ENCODE measurements around the gene CD2BP2. TPM values are rescaled to one million over a fixed set of nuclear protein-coding genes. Genes with fewer than 3 reads are reported as not detected.

CD2BP2 gene
- total and polyA plus RNA-seq, 2 of the 13 experiments (the other 11 are each of a cell fraction or from before 2014, with no cell fraction given), result 24.9 to 54.6 TPM

GRCh38 chr16:30354423-30355143 is 525 bp downstream of the CD2BP2 start (continued):
- TF ChIP-seq NCOA2 (CRISPR knock-in tag; IDR thresholded peaks at IDR 0.05), result no peak
- TF ChIP-seq ZNF451 (CRISPR knock-in tag; IDR thresholded peaks at IDR 0.05), result 0 out of 2 replicates have a peak, but pooled peaks have one; percentile 70
- TF ChIP-seq RNF219 (CRISPR knock-in tag; IDR thresholded peaks at IDR 0.05), result no peak
- no peak for TF ChIP-seq RBM22 (optimal IDR thresholded peaks at IDR 0.05; ENCODE audit: low read length)
- TF ChIP-seq ZSCAN21 (CRISPR knock-in tag; IDR thresholded peaks at IDR 0.05; ENCODE audit: borderline replicate concordance), result peak; percentile 36; the same call in 1 of the 2 replicates
- TF ChIP-seq USF2 (IDR thresholded peaks at IDR 0.05; ENCODE audit: low read depth, low read length), result peak; percentile 64; the same call in 1 of the 2 replicates
- TF ChIP-seq USF2 (CRISPR knock-in tag; IDR thresholded peaks at IDR 0.05; ENCODE audit: borderline replicate concordance), result no peak
- TF ChIP-seq IRF1 (CRISPR knock-in tag; IDR thresholded peaks at IDR 0.05; ENCODE audit: low read depth), result 0 out of 2 replicates have a peak, but pooled peaks have one; percentile 39
- TF ChIP-seq SNAPC2 (CRISPR knock-in tag; IDR thresholded peaks at IDR 0.05), result peak; percentile 92
- TF ChIP-seq GZF1 (CRISPR knock-in tag; IDR thresholded peaks at IDR 0.05), result no peak
- TF ChIP-seq KLF13 (CRISPR knock-in tag; IDR thresholded peaks at IDR 0.05), result no peak
- no peak for TF ChIP-seq TP53 (CRISPR knock-in tag; conservative IDR thresholded peaks at IDR 0.05)
- no peak for TF ChIP-seq ZNF317 (CRISPR knock-in tag; IDR thresholded peaks at IDR 0.05)
- peak; percentile 51; the same call in 1 of the 2 replicates for TF ChIP-seq ZNF468 (CRISPR knock-in tag; IDR thresholded peaks at IDR 0.05)
- TF ChIP-seq PTBP1 (IDR thresholded peaks at IDR 0.05; ENCODE audit: low read depth, low read length, poor library complexity, severe bottlenecking), result no peak
- 0 out of 2 replicates have a peak, but pooled peaks have one; percentile 23 for TF ChIP-seq ZNF550 (CRISPR knock-in tag; IDR thresholded peaks at IDR 0.05; ENCODE audit: borderline replicate concordance)
- 0 out of 2 replicates have a peak, but pooled peaks have one; percentile 48 for TF ChIP-seq SMYD3 (CRISPR knock-in tag; IDR thresholded peaks at IDR 0.05)
- 0 out of 2 replicates have a peak, but pooled peaks have one; percentile 35 for TF ChIP-seq GTF2F1 (IDR thresholded peaks at IDR 0.05; ENCODE audit: low read length)
- 0 out of 2 replicates have a peak, but pooled peaks have one; percentile 21 for TF ChIP-seq NAIF1 (CRISPR knock-in tag; IDR thresholded peaks at IDR 0.05; ENCODE audit: borderline replicate concordance)
- peak; percentile 31; the same call in 1 of the 2 replicates for TF ChIP-seq EED (CRISPR knock-in tag; IDR thresholded peaks at IDR 0.05)
- 0 out of 2 replicates have a peak, but pooled peaks have one; percentile 19 for TF ChIP-seq MXD3 (CRISPR knock-in tag; IDR thresholded peaks at IDR 0.05)
- TF ChIP-seq CEBPB (IDR thresholded peaks at IDR 0.05; ENCODE audit: borderline replicate concordance, low read depth, low read length), result no peak
- TF ChIP-seq SSRP1 (CRISPR knock-in tag; IDR thresholded peaks at IDR 0.05), result 0 out of 2 replicates have a peak, but pooled peaks have one; percentile 21
- TF ChIP-seq ZKSCAN8 (CRISPR knock-in tag; IDR thresholded peaks at IDR 0.05; ENCODE audit: borderline replicate concordance), result 0 out of 2 replicates have a peak, but pooled peaks have one; percentile 8
